Osteoblast (primary cell): Measurements from ENCODE around the gene TBL1X. TPM values are rescaled to one million over a fixed set of nuclear protein-coding genes. Genes with fewer than 3 reads are reported as not detected.

Source experiments
- DNase-seq: peaks from one replicate; pipeline ENCODE4 v3.0.0; 2011; ENCODE audit warnings: low spot score, mixed read lengths; ENCODE audit not compliant: insufficient read length; ENCODE audit errors: missing footprints
- H2AFZ ChIP-seq: 2 replicates; pipeline ENCODE4 v1.6.0; 2011; ENCODE audit warnings: mild to moderate bottlenecking, low read length
- H3K27ac ChIP-seq: 2 replicates; pipeline ENCODE4 v1.5.1; 2011; ENCODE audit warnings: mild to moderate bottlenecking, low read depth, low read length, moderate library complexity
- H3K27me3 ChIP-seq: 2 replicates; pipeline ENCODE4 v1.6.0; 2012; ENCODE audit warnings: mild to moderate bottlenecking, control low read depth, inconsistent platforms, low read length, moderate library complexity; ENCODE audit not compliant: insufficient read depth
- H3K36me3 ChIP-seq: 2 replicates; pipeline ENCODE4 v1.5.1; 2011; ENCODE audit warnings: mild to moderate bottlenecking, low read length, control low read depth, moderate library complexity; ENCODE audit not compliant: insufficient read depth
- H3K4me1 ChIP-seq: 2 replicates; pipeline ENCODE4 v1.5.1; 2011; ENCODE audit warnings: mild to moderate bottlenecking, low read length, control low read depth, moderate library complexity; ENCODE audit not compliant: insufficient read depth
- H3K4me2 ChIP-seq: 2 replicates; pipeline ENCODE4 v1.6.0; 2011; ENCODE audit warnings: mild to moderate bottlenecking, low read length; ENCODE audit not compliant: insufficient read depth
- H3K4me3 ChIP-seq: fragments of 200-600 bp; sonication (generic); 3 replicates; pipeline ENCODE4 v1.5.1; 2012; ENCODE audit warnings: mild to moderate bottlenecking, low read length, inconsistent platforms; ENCODE audit not compliant: insufficient read depth
- H3K79me2 ChIP-seq: 2 replicates; pipeline ENCODE4 v1.6.0; 2012; ENCODE audit warnings: mild to moderate bottlenecking, low read length, control low read depth, inconsistent platforms; ENCODE audit not compliant: insufficient read depth
- H3K9me3 ChIP-seq: 2 replicates; pipeline ENCODE4 v1.5.1; 2011; ENCODE audit warnings: low read depth, low read length, control low read depth
- H4K20me1 ChIP-seq: 2 replicates; pipeline ENCODE4 v1.6.0; 2012; ENCODE audit warnings: mild to moderate bottlenecking, low read length, control low read depth; ENCODE audit not compliant: insufficient read depth
- CTCF ChIP-seq: IDR thresholded peaks from 2 replicates; pipeline ENCODE4 v1.5.1; 2011; ENCODE audit warnings: mild to moderate bottlenecking, low read depth, low read length, moderate library complexity; ENCODE audit errors: extremely low read depth
- total RNA-seq: library from RNA; depleted of rRNA; stranded (reverse); fragments of >200 nt; gene quantifications from 2 replicates; pipeline ENCODE4 v1.2.3, GENCODE V29; 2012

The TBL1X gene
- total RNA-seq, 1 donor, result 15.2 TPM

GRCh38 chrX:9516635-9517034, 51.8 kb downstream of the TBL1X start:
- DNase-seq, result no peak
- H3K9me3 ChIP-seq, result no peaks in the 10 kb centered on the region
- H3K4me1 ChIP-seq, result no peaks in the 10 kb centered on the region
- no peaks in the 10 kb centered on the region for H3K79me2 ChIP-seq
- no peaks in the 10 kb centered on the region for H3K36me3 ChIP-seq
- no peaks in the 10 kb centered on the region for H3K27me3 ChIP-seq
- H3K27ac ChIP-seq, result no peak overlapping the region
- no peak overlapping the region for H2AFZ ChIP-seq
- no peak overlapping the region for H3K4me2 ChIP-seq
- no peak overlapping the region for H3K4me3 ChIP-seq
- H4K20me1 ChIP-seq, result no peaks in the 10 kb centered on the region
- TF ChIP-seq CTCF, result no peak

- no peak for TF ChIP-seq CTCF
- H3K4me2 ChIP-seq, result no peak overlapping the region
- H3K36me3 ChIP-seq, result no peaks in the 10 kb centered on the region
- no peaks in the 10 kb centered on the region for H3K4me1 ChIP-seq
- peaks cover 2% of the 10 kb centered on the region for H3K79me2 ChIP-seq
- H3K27ac ChIP-seq, result no peak overlapping the region
- H3K4me3 ChIP-seq, result no peak overlapping the region
- no peaks in the 10 kb centered on the region for H3K9me3 ChIP-seq
- no peaks in the 10 kb centered on the region for H4K20me1 ChIP-seq
- H3K27me3 ChIP-seq, result no peaks in the 10 kb centered on the region
- no peak for DNase-seq
- H2AFZ ChIP-seq, result no peak overlapping the region
Observed at GRCh38 chrX:9518051-9518450, 53.2 kb downstream of the TBL1X start.

GRCh38 chrX:9518889-9519288, 54.0 kb downstream of the TBL1X start:
- Histone ChIP-seq H3K27me3 (no peaks in the 10 kb centered on the region), H3K36me3 (no peaks in the 10 kb centered on the region), H3K27ac (no peak overlapping the region), H3K4me2 (no peak overlapping the region), H4K20me1 (no peaks in the 10 kb centered on the region), H3K79me2 (peaks cover 2% of the 10 kb centered on the region), H3K9me3 (no peaks in the 10 kb centered on the region), H3K4me1 (no peaks in the 10 kb centered on the region), H3K4me3 (no peak overlapping the region), H2AFZ (no peak overlapping the region)
- no peak for TF ChIP-seq CTCF
- no peak for DNase-seq

- peaks cover 2% of the 10 kb centered on the region for H3K79me2 ChIP-seq
- H2AFZ ChIP-seq, result no peak overlapping the region
- H3K4me2 ChIP-seq, result no peak overlapping the region
- no peak for DNase-seq
- no peaks in the 10 kb centered on the region for H3K27me3 ChIP-seq
- no peak for TF ChIP-seq CTCF
- H3K9me3 ChIP-seq, result no peaks in the 10 kb centered on the region
- H3K27ac ChIP-seq, result no peak overlapping the region
- no peaks in the 10 kb centered on the region for H4K20me1 ChIP-seq
- no peaks in the 10 kb centered on the region for H3K36me3 ChIP-seq
- H3K4me1 ChIP-seq, result no peaks in the 10 kb centered on the region
- no peak overlapping the region for H3K4me3 ChIP-seq
Observed at GRCh38 chrX:9519546-9520216, 54.8 kb downstream of the TBL1X start.
